8988T (cell line): Measurements from ENCODE around the gene RIMBP2.

Source experiments
- DNase-seq: peaks from one replicate; pipeline ENCODE4 v3.0.0; 2011

RIMBP2 gene

DNA sequence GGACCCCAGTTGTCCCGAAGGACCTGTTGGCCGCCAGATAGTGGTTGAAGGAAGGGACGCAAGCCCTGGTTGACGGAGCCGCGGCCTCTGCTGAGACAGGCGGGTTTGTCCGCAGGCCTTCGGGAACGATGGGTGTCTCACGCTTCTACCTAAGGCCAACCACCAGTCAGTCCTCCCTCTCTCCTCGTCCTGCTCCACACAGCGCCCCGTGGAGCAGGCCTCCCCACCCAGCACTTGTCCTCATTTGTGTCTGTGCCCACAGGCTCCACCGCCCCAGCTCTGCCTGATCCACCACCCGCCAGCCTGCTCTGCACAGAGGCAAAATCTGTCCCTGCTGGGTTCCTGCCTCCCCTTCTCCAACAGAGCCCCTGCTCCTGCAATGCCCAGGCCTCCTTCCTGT is 41.0 kb downstream of the RIMBP2 start:
- DNase-seq = no peak

DNA sequence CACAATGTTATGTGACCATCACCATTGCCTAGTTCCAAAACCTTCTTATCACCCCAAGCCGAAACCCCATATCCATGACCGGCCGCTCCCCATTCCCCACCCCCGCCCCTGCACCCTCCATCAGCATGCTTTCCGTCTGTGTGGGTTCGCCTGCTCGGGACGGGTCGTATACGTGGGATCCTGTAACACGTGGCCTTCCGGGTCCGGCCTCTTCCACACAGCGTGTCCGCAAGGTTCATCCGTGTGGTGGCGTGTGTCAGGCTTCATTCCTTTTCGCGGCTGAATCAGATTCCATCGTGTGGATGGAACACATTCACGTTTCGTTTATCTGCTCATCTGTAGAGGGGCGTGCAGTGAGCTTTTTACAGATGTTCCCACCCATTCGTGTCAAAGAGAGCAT is 41.4 kb downstream of the RIMBP2 start:
- DNase-seq = no peak

DNA sequence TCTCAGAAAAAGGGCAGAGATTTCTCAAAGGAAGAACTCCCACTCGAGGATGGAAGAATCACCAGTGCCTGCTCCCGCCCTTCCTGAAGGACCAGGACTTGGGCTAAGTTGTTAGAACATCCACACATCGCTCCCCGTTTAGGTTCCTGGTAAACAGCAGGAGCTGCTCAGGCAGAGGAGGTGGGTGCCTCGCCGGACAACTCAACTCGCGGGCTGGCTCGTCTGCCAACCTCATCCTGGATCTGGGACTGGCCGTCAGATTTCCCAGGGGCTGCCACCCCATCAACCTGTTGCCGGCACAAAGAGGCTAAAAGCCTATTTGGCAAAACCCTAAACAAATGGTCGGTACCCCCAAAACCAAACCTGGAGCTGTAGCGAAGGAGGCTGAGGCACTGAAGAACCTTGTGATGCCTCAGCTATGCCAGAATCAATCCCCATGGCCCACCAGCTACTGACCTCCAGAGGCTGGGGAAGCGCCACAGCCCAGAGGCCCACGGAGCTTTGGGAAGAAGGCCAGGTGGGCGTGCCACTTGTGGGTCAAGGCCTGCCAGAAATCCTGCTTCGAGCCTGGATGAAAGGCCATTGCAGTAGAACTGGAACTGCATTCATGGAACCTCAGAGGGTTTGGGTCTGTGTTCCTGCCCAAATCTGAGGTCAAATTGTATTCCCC is 42.9 kb downstream of the RIMBP2 start:
- DNase-seq = no peak

DNA sequence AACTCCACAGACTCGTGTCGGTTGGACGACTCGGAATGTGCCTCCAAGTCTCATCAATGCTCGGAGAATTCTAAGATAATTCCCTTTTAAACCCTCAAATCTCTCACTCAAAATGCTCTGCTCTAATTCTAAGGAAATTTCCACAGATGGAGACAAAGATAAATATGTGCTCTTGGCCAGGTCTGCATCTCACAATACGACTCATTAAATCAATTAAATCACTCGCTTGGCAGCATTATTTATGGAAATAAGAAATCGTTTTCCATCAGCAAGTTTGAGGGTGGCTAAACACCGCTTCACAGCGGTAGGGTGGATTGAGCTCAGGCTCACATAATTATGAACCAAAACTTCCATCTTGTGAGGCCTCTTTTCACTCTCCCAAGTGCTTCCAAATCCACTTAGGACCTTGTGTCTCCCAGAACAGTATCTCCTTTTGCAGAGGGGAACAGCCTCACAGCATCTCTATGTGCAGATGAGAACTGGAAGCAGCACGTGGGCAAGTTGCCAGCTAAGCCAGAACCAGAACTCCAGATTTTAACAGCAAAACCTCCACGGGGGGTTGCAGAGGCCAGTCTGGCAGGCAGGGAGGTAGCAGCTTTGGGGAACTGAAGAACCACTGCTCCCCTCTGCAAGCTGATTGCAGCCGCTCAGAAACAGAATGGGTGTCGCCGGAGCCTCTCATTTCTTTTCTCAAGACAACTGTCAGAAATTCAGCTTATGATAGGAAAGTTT is 43.8 kb downstream of the RIMBP2 start:
- DNase-seq = no peak

DNA sequence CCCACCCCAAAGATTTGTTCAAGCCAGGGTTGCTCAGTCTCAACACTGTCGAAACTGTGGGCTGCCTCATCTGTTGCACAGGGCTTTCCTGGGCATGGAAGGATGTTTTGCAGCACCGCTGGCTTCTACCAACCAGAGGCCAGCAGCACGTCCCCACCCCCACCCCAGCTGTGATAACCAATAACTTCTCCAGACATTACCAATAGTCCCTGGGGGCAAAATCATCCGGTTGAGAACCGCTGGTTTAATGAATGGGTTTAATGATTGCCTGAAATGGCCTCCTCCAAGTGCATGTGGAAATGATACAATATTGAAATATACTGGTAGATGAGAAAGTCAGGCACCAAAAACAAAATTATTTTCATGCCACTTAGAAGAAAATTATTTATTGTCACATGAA is 44.5 kb downstream of the RIMBP2 start:
- DNase-seq = no peak

DNA sequence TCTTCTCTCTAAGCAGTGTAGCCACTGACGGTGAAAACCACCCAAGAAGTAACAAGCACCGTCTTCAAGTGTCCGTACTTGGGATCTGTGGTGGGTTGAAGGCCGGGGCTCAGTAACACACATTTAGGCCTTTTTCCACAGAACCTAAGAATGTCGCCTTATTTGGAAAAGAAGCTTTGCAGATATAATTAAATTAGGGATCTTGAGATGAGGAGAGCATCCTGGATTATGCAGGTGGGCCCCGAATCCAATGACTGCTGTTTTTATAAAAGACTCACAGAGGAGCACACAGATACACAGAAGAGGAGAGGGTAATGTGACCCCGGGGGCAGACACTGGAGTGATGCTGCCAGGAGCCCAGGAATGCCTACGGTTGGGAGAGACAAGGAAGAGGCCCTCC is 46.3 kb downstream of the RIMBP2 start:
- DNase-seq = no peak

DNA sequence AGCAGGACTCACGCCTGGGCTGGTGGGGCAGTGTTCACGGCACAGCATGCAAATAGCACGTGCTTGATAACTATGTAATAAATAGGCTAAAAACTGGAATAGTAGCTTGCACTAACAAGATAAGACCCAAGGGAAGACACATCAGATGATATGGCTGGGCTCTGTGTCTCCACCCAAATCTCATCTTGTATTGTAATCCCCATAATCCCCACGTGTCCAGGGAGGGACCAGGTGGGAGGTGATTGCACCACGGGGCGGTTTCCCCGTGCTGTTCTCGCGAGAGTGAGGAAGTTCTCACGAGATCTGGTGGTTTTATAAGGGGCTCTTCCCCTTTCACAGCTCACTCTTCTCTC is 46.9 kb downstream of the RIMBP2 start:
- no peak for DNase-seq

DNA sequence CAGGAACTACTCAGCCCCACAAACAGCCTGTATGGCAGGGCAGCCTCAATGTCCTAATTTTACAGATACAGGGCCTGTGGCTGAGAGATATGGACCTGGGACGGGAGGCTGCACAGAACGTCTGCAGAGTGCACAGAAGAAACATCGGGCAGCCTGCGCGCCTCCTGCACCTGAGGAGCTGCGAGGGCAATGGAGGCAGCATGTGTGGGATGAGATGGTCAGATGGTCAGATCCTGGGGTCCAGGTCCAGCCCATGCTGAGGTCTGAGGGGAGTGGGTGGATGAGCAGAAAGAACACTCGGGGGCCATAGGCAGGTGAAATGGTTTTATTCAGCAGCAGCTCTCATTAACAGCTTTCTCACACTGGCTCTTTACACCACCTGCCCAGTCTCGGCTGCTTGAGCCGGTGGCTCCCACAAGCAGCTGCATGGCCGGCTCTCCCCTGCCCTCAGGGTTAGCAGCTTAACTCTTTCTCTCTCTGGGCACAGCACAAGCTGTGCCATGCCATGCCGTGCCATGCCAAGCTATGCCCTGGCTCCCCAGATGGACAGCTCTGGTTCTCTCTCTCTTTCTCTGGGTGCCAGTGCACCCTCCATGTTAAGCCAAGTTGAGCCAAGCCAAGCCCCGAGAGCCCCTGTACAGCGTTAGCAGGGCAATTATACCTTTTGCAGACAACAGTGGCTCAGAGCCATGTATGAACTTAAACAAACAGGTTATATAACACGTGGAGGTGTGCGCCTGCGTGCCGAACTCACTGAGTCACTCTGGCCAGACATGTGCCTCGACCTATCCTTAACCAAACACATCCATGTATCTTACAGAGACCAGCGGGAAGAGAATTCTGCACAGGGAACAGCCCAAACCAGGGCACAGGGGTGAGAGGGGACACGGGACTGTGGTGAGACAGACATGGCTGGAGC is 47.6 kb downstream of the RIMBP2 start:
- no peak for DNase-seq

DNA sequence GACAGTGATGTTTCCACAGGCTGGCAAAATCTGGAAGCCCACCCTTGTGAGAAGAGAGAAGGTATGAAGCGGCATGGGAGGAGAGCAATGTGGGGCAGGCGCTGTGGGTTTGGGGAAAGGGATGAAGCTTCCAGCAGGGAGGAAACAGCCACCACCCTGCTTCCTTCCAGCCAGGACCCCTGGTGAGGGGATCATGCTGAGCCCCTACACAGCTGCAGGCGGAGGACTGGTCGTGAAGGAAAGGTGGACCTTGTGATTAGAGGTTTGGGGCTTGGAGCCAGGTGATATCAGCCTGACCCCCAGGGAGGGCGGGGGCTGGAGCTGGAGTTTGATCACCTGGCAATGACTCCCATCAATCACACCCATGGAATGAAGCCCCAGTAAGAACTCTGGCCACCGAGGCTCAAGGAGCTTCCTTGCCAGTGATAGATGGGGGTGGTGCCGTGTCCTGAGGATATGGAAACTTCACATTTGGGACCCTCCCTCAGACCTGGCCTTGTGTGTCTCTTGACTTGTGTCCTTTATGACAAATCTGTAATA is 48.6 kb downstream of the RIMBP2 start:
- no peak for DNase-seq

DNA sequence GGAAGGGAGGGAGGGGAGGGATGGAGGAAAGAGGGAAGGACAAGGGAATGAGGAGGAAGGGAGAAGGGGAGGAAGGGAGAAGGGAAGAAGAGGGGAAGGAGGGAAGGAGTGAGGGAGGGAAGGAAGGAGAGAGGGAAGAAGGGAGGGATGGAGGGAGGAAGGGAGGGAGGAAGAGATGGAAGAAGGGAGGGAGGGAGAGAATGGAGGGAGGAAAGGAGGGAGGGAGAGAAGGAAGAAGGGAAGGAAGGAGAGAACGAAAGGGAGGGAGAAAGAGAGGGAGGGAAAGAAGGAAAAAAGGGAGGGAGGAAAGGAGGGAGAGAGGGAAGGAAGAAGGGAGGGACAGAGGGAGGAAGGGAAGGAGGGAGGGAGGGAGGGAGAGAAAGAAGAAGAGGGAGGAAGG is 49.5 kb downstream of the RIMBP2 start:
- DNase-seq = no peak

DNA sequence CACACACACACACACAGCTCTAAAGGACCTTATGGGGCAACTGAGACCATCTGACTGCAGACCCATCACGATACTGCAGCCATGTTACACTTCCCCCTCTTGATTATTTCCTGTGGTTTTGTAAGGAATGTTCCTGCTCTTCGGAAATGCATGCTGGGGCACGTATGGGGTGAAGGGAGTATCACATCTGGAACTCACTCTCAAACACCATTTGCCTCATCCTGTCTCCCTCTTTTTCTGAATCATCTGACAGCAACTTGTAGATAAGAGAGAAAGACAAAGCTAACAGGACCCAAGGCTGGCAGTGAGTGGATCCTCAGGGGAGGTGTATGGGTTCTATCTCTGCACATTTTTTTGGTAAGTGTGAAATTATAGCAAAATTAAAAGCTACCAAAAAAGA is 50.3 kb downstream of the RIMBP2 start:
- no peak for DNase-seq

DNA sequence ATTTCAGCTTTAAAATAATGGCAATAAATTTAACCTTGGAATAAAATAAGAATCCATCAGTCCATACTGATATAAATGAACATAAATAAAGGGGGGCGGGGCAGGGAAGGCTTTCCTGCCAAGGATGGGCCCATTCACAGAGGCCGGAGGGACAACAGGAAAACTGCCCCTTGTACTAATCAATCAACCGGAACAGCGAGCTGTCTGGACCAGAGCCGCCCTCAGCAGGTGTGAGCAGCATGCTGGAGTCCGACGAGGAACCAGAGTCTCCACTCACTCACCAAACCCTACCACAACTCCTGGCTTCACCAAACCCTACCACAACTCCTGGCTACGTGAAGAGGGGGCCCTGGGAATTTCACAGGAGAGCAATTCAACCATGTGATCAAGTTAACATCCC is 51.3 kb downstream of the RIMBP2 start:
- DNase-seq = no peak

DNA sequence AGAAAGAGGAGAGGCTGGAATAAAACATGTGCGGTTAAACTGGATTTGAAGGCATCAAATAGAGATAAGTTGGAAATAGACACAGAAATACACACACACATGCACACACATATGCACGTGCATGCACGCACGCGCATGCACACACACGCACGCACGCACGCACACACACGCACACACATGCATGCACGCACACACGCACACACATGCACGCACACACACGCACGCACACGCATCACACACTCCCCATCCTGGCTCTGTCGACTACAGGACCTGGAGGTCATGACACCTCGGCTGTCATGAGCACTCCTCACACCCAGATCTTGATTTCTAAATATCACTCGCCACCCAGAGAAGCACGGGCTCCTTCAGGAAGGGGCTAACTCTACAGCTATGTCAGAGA is 51.8 kb downstream of the RIMBP2 start:
- no peak for DNase-seq

DNA sequence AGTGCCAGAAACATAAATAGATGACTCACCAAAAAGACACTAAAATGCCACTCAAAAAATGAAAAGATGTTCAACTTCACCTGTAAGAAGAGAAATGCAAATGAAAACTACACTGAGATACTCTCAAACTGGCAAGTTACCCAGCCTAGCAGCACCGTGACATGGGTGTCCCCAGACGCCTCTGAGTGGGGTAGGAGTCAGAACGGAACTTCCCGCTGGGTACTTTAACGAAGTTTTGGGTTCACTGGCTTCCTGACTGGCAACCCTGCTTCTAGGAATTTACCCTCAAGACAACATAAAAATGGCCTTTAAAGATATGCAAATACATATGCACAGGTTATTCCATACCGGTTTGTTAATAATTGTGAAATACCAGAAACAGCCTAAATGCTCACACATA is 52.6 kb downstream of the RIMBP2 start:
- no peak for DNase-seq

DNA sequence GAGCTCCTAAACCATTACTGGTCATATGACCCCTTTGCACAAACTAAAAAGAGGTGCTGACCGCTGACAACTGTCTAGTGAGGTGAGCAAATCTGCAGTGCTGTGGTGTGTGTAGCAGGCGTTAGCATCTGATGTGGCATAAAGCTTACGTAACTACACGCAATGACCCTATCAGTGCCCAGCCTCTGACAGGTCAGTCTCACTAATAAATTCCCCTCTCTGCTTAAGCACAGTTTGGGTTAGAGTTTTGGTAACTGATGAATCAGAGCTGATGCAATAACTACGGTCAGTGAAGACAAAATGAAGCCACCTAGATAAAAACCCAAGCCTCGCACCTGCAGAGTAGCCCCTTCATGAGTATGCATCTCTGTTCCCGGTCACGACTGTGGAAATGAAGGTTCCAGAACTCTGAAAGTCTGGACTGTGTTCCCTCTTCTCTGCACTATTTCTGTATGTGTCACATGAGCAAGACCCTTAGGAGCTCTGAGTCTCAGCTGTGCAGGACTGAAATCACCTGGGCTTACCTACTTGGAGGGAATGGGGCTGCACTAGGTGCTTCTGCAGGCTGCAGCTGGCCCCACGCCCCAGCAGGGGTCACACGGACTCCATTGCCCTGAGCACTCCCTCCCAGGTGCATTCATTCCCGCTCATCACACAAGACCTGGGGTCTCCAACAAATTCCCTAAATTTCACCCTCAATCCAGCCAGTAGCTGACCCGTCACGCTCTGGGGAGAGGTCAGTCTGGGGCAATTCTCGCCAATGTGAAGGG is 54.4 kb downstream of the RIMBP2 start:
- DNase-seq = no peak

DNA sequence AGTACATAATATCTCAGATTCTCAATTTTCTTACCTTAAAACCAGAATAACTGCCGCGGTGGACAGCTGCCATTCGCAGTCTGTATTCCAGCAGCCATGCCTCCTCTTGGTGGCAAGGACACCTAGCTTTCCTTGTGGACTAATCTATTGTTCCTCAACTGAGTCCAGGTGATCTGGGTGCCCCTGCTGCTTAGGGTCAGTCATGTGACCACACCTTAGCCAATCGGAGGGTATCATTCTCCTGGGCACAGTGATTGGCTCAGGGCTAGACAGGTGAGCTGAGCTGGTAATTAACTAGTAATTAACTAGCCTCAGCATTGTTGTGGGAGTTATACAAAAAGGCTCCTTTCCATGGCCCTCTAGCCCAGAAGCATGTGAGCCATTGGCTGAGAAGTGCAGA is 55.0 kb downstream of the RIMBP2 start:
- no peak for DNase-seq

DNA sequence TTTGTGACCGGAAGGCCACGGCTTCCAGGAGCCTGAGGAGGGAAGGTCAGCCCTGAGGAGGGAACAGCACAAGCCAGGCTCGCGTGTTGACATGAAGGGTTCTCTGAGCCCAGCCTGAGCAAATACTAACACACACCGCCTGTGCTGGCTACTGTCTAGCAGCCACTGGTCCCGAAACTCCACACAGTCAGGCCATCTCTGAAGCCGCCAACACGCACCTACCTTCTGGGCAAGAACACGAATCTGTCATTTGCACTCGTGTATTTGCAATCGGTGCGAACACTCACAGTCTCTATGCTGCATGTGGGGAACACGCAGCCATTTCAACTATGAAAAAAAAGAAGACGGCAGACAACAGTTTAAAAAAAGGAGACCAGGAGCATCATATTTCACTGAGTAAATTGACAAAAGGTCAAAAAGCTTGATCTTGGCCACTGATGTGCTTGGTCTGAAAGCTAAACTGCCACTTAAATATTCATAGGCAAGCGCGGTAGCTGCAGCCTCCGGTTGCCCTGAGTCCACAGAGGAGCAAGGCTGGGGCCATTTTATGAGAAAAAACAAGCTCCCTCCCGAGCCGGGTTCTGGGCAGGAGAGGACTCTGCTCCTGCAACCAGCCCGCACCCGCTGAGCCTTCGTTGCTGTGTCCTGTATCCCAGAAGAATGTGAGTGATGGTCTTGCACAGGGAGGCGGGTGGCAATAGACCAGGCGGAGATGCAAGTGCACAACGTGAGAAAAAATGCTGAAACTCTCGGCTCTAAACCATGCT is 57.8 kb downstream of the RIMBP2 start:
- DNase-seq = no peak

DNA sequence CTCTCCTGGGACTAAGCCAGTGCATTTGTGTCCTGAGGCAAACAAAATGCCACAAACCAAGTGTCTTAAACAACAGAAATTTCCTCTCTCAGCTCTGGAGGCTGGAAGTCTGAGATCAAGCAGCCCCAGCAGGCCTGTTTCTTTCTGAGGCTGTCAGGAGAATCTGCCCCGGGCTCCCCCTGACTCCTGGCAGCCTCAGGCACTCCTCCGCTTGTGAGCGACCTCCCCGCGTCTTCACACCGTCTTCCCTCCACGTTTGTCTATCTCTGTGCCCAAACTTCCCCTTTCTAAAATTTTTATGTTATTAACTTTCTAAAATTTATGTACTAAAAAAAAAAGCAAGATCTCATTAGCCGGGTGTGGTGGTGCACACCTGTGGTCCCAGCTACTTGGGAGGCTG is 59.7 kb downstream of the RIMBP2 start:
- no peak for DNase-seq

DNA sequence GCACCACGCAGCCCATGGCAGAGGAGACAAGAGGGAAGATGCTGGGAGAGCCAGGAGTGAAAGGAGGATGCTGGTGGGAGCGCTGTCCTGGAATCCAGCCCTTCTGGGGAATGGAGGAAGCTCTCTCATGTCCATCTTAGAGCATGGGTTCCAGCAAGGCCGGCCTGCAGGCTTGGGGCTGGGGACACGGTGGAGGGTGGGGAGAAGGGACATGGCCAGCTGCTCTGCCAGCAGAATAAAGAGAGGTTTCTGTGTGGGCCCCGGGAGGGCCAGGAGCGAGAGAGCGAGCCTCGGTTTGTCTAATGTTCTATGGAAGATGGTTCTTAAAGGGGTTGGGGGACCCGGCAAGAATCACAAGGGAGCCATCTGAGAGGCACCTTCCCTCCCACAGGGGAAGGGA is 60.2 kb downstream of the RIMBP2 start:
- DNase-seq = no peak

DNA sequence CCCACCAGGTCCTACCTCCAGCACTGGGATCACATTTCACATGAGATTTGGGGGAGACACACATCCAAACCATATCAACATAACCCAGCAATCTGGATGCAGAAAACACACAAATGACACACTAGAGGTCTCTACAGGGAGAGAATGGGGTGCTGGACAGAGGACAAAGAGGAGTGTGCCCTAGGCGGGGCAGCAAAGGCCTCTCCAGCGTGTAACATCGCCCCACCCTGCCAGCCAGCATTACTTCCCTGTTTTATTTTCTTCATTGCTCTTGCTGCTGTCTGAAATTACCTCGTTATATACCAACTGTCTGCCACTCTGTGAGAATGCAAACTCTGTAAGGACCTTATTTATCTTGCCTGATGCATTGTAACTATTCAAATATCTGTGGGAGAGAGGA is 61.1 kb downstream of the RIMBP2 start:
- no peak for DNase-seq

DNA sequence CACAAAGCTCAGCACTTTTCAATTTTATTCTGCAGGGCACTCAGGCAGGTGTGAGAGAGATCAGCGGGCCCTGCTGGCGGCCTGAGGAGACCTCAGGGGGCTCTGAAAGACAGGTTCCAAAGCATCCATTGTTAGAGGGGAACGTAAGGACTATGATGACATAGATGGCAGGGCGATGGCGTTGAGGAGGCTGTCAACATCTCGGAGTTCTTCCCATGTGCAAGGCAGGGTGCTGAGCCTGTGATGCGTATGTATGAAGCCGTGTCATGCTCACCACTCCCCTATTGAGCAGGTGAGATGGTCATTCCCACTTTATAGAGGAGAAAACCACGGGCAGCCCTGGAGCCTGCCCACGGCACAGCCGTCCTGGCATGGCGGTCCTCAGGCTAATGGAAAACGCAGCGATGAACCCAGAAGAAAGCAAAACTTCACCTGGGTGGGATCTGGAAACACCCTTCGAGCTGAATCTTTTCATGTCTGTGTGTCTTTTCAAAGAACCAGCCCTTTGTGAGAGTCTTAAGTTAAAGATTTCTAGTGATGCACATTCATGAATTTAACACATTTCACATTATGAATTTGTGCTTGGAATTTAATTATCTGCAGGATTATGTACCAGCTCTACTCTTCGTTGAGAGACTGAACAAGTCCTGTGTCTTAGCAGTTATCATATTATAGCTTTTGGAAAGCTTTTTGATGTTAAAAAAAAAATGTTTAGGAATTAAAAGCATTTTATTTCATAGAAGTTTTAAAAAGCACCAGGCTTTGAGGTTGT is 64.7 kb downstream of the RIMBP2 start:
- no peak for DNase-seq
